SK-N-SH treated with all-trans-retinoic acid at 6 μM for 48 hours (cell line): Measurements from ENCODE around the gene LILRB3.
"Not testable (repeated sequence)": the region's sequence is repeated elsewhere in the genome, so short reads cannot be mapped to it uniquely, and the experiment has no call there.

Source experiments
- ATAC-seq: fragments of 200-7000 bp; cut with Tn5 transposase; 3 replicates; pipeline ENCODE4 v1.9.1; 2020; ENCODE audit warnings: mild to moderate bottlenecking, moderate library complexity
- ARNTL ChIP-seq: fragments of 450-650 bp; formaldehyde crosslinking; IDR thresholded peaks from 2 replicates; pipeline ENCODE4 v1.5.0; 2020; ENCODE audit warnings: low read depth, mild to moderate bottlenecking, moderate library complexity, borderline replicate concordance
- CREB5 ChIP-seq: fragments of 250-450 bp; sonication (Bioruptor Pico); IDR thresholded peaks from 2 replicates; pipeline ENCODE4 v1.5.1; 2020; ENCODE audit warnings: low read depth, mild to moderate bottlenecking, moderate library complexity
- CSDC2 ChIP-seq: fragments of 250-450 bp; sonication (Bioruptor Pico); IDR thresholded peaks from 2 replicates; pipeline ENCODE4 v1.5.0; 2020; ENCODE audit warnings: mild to moderate bottlenecking, moderate library complexity
- ESRRG ChIP-seq: fragments of 250-450 bp; sonication (Bioruptor Pico); IDR thresholded peaks from 2 replicates; pipeline ENCODE4 v1.6.1; 2021; ENCODE audit warnings: mild to moderate bottlenecking
- GLIS3 ChIP-seq: fragments of 250-450 bp; sonication (Bioruptor Pico); IDR thresholded peaks from 2 replicates; pipeline ENCODE4 v1.5.0; 2020; ENCODE audit warnings: mild to moderate bottlenecking, moderate library complexity
- OSR1 ChIP-seq: fragments of 250-450 bp; sonication (Bioruptor Pico); IDR thresholded peaks from 2 replicates; pipeline ENCODE4 v1.8.0; 2022; ENCODE audit warnings: moderate library complexity, mild to moderate bottlenecking, inconsistent platforms
- PPARA ChIP-seq: fragments of 250-450 bp; sonication (Bioruptor Pico); IDR thresholded peaks from 2 replicates; pipeline ENCODE4 v1.5.0; 2020; ENCODE audit warnings: mild to moderate bottlenecking, borderline replicate concordance
- TCF4 ChIP-seq: fragments of 250-450 bp; sonication (Bioruptor Pico); IDR thresholded peaks from 2 replicates; pipeline ENCODE4 v1.8.0; 2021; ENCODE audit warnings: mild to moderate bottlenecking, moderate library complexity, borderline replicate concordance
- TOX ChIP-seq: fragments of 250-450 bp; sonication (Bioruptor Pico); IDR thresholded peaks from 2 replicates; pipeline ENCODE4 v1.8.0; 2021; ENCODE audit warnings: mild to moderate bottlenecking, moderate library complexity, borderline replicate concordance
- ZFP3 ChIP-seq: fragments of 250-450 bp; sonication (Bioruptor Pico); IDR thresholded peaks from 2 replicates; pipeline ENCODE4 v1.5.0; 2020; ENCODE audit warnings: mild to moderate bottlenecking, moderate library complexity
- ZFP30 ChIP-seq: fragments of 450-650 bp; formaldehyde crosslinking; IDR thresholded peaks from 2 replicates; pipeline ENCODE4 v1.5.0; 2022; ENCODE audit warnings: mild to moderate bottlenecking, moderate library complexity
- ZNF70 ChIP-seq: fragments of 450-650 bp; formaldehyde crosslinking; IDR thresholded peaks from 2 replicates; pipeline ENCODE4 v1.5.0; 2020; ENCODE audit warnings: mild to moderate bottlenecking, moderate library complexity
- TF ChIP-seq, protein P1 (sequence below): fragments of 250-450 bp; sonication (Bioruptor Pico); IDR thresholded peaks from 2 replicates; pipeline ENCODE4 v1.8.0; 2020; ENCODE audit warnings: mild to moderate bottlenecking, moderate library complexity, borderline replicate concordance
- TF ChIP-seq, protein P2 (sequence below): fragments of 250-450 bp; sonication (Bioruptor Pico); IDR thresholded peaks from 2 replicates; pipeline ENCODE4 v1.5.1; 2021; ENCODE audit warnings: mild to moderate bottlenecking, moderate library complexity
- TF ChIP-seq, protein P3 (sequence below): fragments of 250-450 bp; sonication (Bioruptor Pico); IDR thresholded peaks from 2 replicates; pipeline ENCODE4 v1.8.0; 2021; ENCODE audit warnings: low read depth, mild to moderate bottlenecking, moderate library complexity, borderline replicate concordance

Gene LILRB3

GRCh38 chr19:54247106-54247930 lies 24.5 kb upstream of the LILRB3 start:
- TF ChIP-seq ARNTL (CRISPR knock-in tag) (no peak), CSDC2 (CRISPR knock-in tag) (no peak), ZFP3 (CRISPR knock-in tag) (no peak), TOX (CRISPR knock-in tag) (no peak), CREB5 (CRISPR knock-in tag) (no peak), OSR1 (CRISPR knock-in tag) (no peak)
- TF ChIP-seq, protein P1, sequence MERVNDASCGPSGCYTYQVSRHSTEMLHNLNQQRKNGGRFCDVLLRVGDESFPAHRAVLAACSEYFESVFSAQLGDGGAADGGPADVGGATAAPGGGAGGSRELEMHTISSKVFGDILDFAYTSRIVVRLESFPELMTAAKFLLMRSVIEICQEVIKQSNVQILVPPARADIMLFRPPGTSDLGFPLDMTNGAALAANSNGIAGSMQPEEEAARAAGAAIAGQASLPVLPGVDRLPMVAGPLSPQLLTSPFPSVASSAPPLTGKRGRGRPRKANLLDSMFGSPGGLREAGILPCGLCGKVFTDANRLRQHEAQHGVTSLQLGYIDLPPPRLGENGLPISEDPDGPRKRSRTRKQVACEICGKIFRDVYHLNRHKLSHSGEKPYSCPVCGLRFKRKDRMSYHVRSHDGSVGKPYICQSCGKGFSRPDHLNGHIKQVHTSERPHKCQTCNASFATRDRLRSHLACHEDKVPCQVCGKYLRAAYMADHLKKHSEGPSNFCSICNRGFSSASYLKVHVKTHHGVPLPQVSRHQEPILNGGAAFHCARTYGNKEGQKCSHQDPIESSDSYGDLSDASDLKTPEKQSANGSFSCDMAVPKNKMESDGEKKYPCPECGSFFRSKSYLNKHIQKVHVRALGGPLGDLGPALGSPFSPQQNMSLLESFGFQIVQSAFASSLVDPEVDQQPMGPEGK (CRISPR knock-in tag) = no peak
- TF ChIP-seq, all 23 proteins: peak for 0
- ATAC-seq = peak; percentile 59

DNA sequence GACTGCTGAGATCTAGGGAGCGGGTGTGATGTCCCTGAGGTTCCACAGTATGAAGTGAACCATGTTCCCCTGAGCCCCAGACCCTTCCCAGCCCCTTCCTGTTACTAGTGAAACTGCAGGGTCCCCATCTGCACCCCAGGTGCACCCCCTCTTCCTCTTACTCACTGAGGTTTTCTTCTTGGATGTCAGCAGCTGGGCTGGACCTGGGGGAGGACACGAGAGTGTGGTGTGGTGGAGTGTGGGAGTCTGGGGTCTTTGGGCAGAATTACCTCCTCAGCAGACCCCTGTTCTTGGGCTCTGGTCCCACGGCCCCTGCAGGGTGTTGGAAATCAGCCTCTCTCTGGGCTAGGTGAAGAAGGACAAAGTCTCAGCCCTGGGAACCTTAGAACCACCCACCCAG lies 23.1 kb upstream of the LILRB3 start:
- TF ChIP-seq ZFP3 (CRISPR knock-in tag) (no peak), OSR1 (CRISPR knock-in tag) (no peak), TCF4 (CRISPR knock-in tag) (no peak), PPARA (no peak), CSDC2 (CRISPR knock-in tag) (no peak), CREB5 (CRISPR knock-in tag) (no peak), ESRRG (CRISPR knock-in tag) (no peak), ZFP30 (no peak), TOX (CRISPR knock-in tag) (no peak), GLIS3 (CRISPR knock-in tag) (no peak), ARNTL (CRISPR knock-in tag) (no peak), ZNF70 (CRISPR knock-in tag) (no peak)
- TF ChIP-seq, protein P1 (CRISPR knock-in tag) = no peak
- TF ChIP-seq, protein P2, sequence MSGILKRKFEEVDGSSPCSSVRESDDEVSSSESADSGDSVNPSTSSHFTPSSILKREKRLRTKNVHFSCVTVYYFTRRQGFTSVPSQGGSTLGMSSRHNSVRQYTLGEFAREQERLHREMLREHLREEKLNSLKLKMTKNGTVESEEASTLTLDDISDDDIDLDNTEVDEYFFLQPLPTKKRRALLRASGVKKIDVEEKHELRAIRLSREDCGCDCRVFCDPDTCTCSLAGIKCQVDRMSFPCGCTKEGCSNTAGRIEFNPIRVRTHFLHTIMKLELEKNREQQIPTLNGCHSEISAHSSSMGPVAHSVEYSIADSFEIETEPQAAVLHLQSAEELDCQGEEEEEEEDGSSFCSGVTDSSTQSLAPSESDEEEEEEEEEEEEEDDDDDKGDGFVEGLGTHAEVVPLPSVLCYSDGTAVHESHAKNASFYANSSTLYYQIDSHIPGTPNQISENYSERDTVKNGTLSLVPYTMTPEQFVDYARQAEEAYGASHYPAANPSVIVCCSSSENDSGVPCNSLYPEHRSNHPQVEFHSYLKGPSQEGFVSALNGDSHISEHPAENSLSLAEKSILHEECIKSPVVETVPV = no peak
- TF ChIP-seq, protein P3, sequence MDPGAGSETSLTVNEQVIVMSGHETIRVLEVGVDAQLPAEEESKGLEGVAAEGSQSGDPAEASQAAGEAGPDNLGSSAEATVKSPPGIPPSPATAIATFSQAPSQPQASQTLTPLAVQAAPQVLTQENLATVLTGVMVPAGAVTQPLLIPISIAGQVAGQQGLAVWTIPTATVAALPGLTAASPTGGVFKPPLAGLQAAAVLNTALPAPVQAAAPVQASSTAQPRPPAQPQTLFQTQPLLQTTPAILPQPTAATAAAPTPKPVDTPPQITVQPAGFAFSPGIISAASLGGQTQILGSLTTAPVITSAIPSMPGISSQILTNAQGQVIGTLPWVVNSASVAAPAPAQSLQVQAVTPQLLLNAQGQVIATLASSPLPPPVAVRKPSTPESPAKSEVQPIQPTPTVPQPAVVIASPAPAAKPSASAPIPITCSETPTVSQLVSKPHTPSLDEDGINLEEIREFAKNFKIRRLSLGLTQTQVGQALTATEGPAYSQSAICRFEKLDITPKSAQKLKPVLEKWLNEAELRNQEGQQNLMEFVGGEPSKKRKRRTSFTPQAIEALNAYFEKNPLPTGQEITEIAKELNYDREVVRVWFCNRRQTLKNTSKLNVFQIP (CRISPR knock-in tag) = no peak
- TF ChIP-seq, all 23 proteins: peak for 0
- ATAC-seq = no peak

DNA sequence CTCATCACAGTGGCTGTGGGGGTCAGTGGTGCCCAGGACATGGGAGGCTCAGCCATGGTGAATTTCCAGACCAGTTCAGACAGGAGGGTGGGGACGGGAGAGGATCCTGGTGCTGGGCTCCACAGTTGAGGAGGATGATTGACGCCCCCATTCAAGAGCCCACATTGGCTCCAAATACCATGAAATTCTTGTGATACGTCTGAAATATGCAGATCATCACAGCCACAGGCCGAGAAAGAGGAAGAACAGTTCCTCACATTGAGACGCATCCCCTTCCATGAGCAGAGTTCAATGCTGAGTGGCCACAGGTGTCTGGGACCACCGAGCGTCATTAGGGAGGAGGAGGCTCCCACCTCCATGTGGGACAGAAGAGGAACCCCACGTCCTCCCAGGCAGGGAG lies 21.0 kb upstream of the LILRB3 start:
- ATAC-seq = not testable (repeated sequence)

DNA sequence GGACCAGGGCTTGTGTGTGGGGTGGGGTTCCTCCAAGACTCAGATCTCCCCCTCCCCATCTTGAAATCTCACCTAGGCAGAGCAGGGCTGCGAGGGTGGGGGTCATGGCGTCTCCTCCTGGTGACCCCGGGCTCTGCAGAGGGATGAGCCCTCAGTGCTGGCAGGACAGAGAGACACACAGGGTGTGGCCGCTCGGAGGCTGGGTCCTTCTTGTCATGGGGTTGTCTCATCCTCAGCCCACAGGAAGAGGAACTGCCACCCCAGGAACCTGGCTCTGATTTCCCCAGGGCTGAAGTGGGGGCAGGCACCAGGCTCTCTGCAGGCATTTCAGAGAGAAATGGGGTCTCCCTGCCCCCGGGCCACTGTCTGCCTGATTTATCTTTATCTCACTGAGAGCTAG lies 19.8 kb upstream of the LILRB3 start, which contains the start of gene LILRA6:
LILRA6 (minus strand) TSS at position 145 of the 400 bp plus-strand sequence.
- ATAC-seq = not testable (repeated sequence)

DNA sequence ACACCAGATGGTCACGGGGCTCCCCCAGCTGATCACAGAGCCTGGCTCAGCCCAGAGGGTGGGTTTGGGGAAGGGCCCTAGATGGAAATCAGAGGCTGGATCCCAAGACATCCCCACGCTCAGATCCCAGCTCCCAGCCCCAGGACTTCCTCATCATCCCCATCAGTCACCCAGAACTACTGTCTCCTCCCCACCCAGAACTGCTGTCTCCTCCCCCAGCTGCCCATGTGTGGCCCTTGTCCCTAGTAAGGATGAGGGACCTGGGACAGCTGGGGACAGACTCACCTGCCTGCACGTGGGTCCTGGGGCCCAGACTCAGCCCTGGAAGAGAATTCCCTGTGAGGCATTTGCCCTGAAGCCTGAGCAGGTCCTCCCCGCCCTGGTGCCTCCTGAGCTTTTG lies 19.4 kb upstream of the LILRB3 start:
- ATAC-seq = not testable (repeated sequence)

GRCh38 chr19:54240372-54241336 lies 17.8 kb upstream of the LILRB3 start:
- ATAC-seq = not testable (repeated sequence)

DNA sequence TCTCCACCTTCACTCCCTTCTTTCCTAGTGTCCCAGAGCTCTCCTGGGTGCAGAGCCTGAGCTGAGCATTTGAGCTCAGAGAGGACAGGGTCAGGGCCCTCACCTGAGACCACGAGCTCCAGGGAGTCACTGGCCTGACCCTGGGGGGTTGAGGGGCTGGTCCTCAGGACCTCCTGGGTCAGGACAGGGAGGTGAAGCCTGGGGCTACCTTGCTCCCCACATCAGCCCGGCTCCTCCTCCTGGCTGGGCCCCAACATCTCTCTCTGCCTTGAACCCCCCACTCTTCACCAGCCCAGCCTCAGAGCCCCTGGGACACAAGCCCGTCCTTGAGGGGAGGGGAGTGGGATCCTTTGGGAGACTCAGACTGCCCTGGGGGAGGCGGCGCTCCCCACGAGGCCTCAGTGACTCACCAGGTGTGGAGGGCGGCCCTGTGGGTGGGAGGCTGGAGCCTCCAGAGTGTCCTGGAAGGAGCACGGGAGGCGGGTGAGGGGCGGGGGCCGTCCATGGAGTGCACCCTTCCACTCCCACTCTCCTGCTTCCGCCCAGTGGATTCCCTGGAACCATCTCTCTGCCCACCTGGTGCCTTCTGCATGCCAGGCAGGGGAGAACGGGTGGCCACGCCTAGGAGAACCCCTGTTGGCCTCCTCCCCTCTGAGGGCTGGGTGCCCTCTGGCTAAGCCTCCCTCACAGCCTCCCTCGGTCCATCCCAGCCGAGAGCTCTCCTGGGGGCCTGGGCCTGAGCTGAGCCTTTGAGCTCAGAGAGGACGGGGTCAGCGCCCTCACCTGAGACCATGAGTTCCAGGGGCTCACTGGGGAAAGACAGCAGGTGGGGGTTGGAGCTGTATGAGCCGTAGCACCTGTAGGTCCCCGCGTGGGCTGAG lies 16.9 kb upstream of the LILRB3 start:
- not testable (repeated sequence) for ATAC-seq
